GM18508 (cell line): Measurements from ENCODE around the gene CTSW.
"Not testable (repeated sequence)": the region's sequence is repeated elsewhere in the genome, so short reads cannot be mapped to it uniquely, and the experiment has no call there.

Experiments used
- ATAC-seq: cut with Tn5 transposase; IDR thresholded peaks from one replicate; pipeline ENCODE4 v1.9.1; 2021; ENCODE audit warnings: moderate number of reproducible peaks; ENCODE audit not compliant: insufficient read depth, unreplicated experiment

Gene CTSW

DNA sequence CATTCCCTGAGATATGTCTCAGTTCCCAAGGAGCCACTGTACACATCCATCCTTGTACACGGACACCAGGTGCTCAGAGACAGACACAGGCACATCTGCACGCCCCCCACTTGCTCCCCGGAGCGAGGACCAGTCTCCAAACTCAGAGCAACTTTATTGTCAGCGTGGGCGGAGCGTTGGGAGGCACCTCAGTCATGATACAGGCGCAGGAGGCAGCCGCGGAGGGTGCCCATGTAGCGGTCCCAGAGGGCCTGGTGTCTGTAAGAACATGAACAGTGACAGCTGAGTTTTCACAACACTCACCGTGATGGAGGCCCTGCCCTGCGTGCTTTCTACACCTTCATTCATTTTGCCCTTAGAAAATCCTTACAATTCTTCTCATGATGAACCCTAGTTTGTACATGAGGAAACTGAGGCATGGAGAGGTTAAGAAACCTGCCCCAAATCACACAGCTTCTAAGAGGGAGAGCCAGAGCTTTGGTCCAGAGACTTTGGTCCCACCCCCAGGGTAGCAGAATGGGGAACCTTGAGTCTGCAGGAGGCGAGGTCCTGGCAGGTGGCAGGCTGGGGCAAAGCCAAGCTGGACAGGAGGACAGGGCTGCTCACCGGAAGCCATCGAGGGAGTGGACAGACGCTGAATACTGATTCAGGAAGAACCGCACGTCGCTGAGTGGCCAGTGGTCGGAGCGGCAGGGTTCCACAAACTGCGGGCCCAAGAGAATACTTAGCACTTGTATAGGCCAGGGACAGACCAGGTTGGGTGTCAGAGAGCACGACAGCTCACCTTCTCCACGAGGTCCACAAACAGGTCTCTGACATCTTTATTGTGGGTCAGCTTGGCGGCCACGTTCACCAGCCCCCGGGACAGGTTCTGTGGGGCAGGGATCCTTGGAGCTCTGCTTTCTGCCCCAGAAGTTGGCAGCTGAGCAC, 4.4 kb downstream of the CTSW start:
- ATAC-seq: no peak

DNA sequence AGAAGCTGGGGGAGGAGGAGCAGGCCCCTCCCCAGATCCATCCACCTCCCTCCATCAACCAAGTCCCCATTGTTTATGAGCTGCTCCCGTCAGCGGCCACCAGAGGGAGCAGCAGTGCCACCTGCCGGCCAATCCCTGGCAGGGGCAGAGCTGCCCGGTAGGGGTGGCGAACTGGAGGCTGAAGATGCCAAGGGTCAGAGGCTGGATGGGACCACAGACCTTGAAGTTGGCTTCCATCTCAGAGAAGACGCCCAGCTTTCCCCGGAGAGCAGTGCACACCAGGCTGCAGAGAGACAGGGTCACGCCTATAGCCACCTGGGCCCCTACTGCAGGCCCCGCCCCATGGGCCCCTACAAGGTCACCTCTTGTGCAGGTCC, 5.1 kb downstream of the CTSW start:
- ATAC-seq: no peak

GRCh38 chr11:65885231-65885630, 5.6 kb downstream of the CTSW start:
- no peak for ATAC-seq

DNA sequence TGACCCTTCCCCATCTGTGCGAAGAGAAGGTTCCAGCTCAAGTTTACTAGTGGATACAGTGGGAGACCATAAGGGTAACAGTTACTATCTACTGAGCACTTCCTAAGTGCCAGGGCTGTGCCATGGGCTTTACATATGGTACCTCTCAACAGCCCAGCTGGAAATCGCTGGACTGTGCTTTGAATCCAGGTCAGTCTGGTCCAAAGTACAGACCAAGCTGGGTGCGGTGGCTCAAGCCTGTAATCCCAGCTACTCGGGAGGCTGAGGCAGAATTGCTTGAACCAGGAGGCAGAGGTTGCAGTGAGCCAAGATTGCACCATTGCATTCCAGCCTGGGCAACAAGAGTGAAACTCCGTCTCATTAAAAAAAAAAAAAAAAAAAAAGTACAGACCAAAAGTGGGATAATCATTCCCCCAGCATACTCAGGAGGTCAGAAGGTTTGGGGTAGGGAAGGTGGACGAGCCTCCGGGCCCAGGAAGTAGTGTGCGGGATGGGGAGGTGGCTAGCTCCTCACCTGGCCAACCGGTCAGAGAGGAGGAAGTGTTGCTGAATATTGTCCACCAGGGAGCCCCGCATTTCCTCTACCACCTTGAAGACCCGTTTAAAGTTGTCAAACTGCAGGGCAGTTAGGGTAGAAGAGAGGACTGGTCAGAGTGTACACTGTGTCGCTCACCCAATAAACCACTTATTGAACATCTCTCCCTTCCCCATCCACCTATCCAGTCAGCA, 6.3 kb downstream of the CTSW start:
- ATAC-seq: no peak

- ATAC-seq: no peak
These were observed 7.4 kb downstream of the CTSW start for GRCh38 chr11:65886826-65887722.

DNA sequence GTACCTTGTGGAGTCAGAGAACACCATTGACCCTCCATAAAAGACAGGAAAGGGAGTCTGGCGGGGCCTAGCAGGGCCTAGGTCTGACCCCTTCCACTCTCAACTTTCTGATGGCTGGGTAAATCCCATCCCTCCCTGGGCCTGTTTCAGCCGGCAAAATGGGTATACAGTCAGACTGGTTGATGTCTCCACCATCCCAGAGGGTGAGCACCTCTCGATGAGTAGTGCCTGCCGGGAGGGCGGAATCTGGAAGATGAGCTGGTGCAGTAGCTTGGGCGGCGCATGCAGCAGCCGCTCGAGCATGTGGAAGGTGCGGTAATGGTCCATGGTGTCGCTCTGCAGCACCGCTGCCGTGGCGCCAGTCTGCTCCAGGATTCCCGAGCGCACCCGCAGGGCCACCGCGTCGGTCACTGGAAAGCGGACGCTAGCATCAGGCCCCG, 8.1 kb downstream of the CTSW start:
- no peak for ATAC-seq

- no peak for ATAC-seq
These were observed 8.7 kb downstream of the CTSW start, which contains the start of gene FIBP for GRCh38 chr11:65888163-65888814. TSS of gene FIBP (minus strand) at chr11:65888471. CDS start at chr11:65888418, 53 bp downstream.

- ATAC-seq: no peak
These were observed 10.9 kb downstream of the CTSW start, which contains the start of gene CCDC85B for GRCh38 chr11:65890324-65891218. TSS of gene CCDC85B (plus strand) at chr11:65890673. CDS start at chr11:65890784, 111 bp downstream.

GRCh38 chr11:65891219-65892136, 11.8 kb downstream of the CTSW start:
- ATAC-seq: no peak

DNA sequence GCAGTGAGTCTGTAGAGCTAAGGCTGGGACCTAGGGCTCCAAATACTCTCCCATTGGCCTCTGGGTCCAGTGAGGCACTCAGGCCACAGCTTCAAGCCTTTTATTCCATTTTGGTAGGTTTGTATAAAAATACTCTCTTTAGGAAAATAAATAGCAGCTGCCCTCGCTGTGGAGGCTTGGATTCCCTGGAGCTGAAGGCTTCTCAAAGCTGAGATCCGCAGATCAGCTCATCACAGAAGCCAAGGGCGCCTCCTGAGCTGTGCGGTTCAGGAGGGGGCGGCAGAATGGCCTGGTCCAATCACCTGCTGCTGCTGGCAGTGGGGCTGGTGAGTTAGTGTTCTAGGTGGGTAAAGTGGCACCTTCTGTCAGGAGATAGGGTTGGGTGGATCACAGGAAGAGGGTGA, 12.5 kb downstream of the CTSW start:
- ATAC-seq: not testable (repeated sequence)

- ATAC-seq: no peak
These were observed 13.2 kb downstream of the CTSW start for GRCh38 chr11:65892661-65893317.

GRCh38 chr11:65894034-65894591, 14.5 kb downstream of the CTSW start:
- no peak for ATAC-seq

- no peak for ATAC-seq
These were observed 15.9 kb downstream of the CTSW start for GRCh38 chr11:65895482-65895981.

- no peak for ATAC-seq
These were observed 16.7 kb downstream of the CTSW start for GRCh38 chr11:65896034-65896999.

- no peak for ATAC-seq
These were observed 17.4 kb downstream of the CTSW start for GRCh38 chr11:65897020-65897471.
